GM12801 (cell line): ENCODE results near the gene FADS1.

ENCODE experiments used
- CTCF ChIP-seq: IDR thresholded peaks from one replicate; pipeline ENCODE4 v1.5.1; 2011; ENCODE audit warnings: control low read depth; ENCODE audit not compliant: insufficient read length; ENCODE audit errors: extremely low read depth

FADS1 gene

DNA sequence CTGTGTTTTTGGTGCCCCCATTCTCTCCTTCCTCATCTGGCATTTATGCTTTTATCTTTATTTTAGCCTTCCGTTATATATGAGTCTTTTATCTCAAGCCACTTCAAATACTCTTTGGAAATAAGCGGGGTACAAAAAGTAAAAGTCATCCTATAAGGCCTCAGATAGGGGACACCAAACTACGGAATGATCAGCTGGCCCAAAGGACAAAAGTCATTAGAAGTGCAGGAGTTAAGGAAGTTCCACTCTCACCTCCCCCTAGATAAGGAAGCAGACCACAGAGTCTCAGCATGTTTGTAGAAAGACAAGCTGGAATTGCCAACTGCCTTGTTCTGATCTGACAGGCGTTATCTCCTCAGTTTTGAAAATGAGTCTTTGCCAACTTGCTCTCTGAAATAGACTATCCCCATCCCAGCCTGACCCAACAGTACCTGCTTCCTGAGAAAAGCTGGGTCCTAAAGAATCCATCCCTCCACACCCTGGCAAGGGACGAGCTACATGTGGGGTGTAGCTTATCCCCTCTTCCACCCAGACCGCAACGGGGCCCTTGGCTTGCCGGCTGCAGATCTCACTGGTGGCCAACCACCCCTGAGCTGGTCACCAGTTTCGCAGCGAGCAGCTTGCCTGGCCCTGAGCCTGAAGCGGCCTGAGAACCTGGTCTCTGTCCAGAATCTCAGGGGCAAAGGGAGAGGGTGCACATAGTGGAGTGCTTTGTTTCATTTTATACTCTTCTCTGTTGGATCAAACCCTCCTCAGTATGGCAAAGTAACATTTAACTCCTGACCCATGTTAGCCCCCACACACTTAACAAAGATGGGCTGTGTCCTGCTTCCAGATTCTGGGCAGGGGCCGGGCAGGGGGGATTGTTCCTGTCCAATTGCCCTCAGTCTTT lies 25.1 kb upstream of the FADS1 start:
- TF ChIP-seq CTCF: no peak

GRCh38 chr11:61840371-61840770 lies 23.6 kb upstream of the FADS1 start:
- no peak for TF ChIP-seq CTCF

DNA sequence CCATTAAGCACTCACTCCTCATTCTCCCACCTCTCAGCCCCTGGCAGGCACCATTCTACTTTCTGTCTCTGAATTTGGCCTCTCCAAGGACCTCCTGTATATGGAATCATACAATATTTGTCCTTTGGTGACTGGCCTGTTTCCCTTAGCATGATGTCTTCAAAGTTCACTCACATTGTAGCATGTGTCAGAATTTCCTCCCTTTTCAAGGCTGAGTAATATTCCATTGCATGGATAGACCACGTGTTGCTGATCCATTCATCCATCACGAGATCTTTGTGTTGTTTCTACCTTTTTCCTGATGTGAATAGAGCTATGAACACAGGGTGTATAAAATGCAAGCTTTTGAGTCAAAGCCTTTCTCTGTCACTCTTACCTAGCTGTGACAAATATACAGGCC lies 22.9 kb upstream of the FADS1 start:
- TF ChIP-seq CTCF: no peak

- no peak for TF ChIP-seq CTCF
Measured at GRCh38 chr11:61838921-61839320, 22.1 kb upstream of the FADS1 start.

DNA sequence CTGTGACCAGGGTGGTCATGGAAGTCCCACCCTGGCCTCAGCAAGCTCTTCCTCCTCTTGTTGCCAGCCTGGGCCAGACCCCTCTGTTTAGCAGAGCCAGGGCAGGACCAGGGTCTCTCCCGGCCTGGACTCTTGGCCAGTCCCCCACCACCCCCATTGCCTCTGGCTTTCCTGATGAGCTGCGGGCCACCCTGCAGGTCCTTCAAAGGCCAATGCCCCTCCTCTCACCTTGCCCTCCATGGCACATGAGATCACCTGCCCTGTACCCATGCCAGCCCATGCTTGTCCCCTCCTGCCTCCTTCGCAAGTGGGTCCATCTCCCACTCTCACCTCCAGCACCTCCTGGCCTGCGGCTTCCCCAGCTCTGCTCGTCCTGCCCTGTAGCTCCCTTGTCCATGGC lies 21.7 kb upstream of the FADS1 start:
- TF ChIP-seq CTCF: no peak

DNA sequence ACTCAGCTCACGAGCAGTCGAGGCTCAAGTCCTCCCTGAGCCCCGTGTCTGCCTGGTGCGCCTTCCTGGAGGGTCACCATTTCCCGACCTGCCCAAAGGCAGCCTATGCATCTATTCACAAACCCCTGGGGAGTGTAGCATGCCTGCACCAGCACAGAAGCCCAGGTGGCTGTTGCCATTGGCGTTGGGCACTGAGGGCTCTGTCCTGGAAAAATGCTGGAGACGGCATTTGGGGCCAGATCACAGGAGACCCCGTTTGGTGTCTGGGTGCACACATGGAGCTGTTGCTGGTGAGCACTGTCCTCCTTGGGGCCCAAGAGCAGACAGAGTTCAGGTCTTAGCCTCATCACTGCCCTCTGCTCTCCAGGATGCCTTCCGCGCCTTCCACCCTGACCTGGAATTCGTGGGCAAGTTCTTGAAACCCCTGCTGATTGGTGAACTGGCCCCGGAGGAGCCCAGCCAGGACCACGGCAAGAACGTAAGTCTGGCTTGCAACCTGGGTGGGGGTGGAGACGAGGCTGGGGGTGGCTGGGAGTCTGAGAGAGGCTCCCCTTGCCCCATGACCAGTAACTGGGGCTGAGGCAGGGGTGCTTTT lies 20.7 kb upstream of the FADS1 start:
- TF ChIP-seq CTCF: no peak

- no peak for TF ChIP-seq CTCF
Measured at GRCh38 chr11:61836193-61836592, 19.4 kb upstream of the FADS1 start.
